ENCODE results near the gene SELENOW.

DNA sequence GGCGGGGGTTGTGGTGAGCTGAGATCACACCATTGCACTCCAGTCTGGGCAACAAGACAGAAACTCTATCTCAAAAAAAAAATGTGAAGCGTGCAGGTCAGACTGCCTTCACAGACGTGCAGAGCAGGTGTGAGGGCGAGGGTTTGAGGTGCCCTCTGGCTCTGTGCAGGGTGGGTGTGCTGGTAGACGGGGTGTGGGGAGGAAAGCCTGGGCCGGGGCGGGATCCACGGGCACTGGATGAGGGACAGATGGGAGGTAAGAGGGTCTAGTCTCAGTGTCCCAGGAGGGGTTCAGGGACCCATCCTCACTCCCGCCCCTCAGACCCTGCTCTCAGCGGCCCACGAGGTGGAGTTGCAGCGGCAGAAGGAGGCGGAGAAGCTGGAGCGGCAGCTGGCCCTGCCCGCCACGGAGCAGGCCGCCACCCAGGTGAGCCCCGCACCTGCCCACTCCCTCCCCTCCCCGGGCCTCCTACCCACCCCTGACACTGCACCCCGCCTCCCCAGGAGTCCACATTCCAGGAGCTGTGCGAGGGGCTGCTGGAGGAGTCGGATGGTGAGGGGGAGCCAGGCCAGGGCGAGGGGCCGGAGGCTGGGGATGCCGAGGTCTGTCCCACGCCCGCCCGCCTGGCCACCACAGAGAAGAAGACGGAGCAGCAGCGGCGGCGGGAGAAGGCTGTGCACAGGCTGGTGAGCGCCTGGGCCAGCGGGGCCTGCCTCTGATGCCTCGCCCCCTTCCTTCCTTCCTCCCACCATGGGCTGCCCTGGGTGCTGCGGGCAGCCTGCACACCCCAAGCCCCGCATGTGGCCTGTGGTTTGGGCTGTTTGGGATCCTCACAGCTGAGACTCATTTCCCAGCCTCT is 24.1 kb upstream of the SELENOW start:
- TF ChIP-seq, protein P1, sequence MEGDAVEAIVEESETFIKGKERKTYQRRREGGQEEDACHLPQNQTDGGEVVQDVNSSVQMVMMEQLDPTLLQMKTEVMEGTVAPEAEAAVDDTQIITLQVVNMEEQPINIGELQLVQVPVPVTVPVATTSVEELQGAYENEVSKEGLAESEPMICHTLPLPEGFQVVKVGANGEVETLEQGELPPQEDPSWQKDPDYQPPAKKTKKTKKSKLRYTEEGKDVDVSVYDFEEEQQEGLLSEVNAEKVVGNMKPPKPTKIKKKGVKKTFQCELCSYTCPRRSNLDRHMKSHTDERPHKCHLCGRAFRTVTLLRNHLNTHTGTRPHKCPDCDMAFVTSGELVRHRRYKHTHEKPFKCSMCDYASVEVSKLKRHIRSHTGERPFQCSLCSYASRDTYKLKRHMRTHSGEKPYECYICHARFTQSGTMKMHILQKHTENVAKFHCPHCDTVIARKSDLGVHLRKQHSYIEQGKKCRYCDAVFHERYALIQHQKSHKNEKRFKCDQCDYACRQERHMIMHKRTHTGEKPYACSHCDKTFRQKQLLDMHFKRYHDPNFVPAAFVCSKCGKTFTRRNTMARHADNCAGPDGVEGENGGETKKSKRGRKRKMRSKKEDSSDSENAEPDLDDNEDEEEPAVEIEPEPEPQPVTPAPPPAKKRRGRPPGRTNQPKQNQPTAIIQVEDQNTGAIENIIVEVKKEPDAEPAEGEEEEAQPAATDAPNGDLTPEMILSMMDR (IDR thresholded peaks at IDR 0.05), result no peak
- TF ChIP-seq POLR2AphosphoS5 (IDR thresholded peaks at IDR 0.05), result no peak

All from breast epithelium (tissue), 3 donors.